HepG2 (cell line): ENCODE results near the gene SCMH1. TPM values are rescaled to one million over a fixed set of nuclear protein-coding genes. Genes with fewer than 3 reads are reported as not detected.

Experiments
- ATAC-seq: fragments of 200-7000 bp; cut with Tn5 transposase; 3 replicates; pipeline ENCODE4 v1.9.1; 2020; ENCODE audit warnings: mild to moderate bottlenecking, moderate library complexity
- BruUV-seq: library from RNA; stranded (reverse); fragments of 400-500 nt; replicated peaks from 2 replicates; lab custom pipeline; 2021; lab: Mats Ljungman, UMichigan
- CTCF ChIA-PET: fragments of 300-600 bp; formaldehyde crosslinking; extraction: SDS; loops from one replicate; lab custom pipeline; 2021; ENCODE audit warnings: low total read pairs, inconsistent platforms, low intra/inter-chr PET ratio; lab: Yijun Ruan, JAX
- POLR2A ChIA-PET: fragments of 350-600 bp; sonication (Branson Sonifier 250); formaldehyde crosslinking; loops from one replicate; lab custom pipeline; 2020; ENCODE audit warnings: antibody characterized with exemption, inconsistent platforms; lab: Yijun Ruan, JAX
- DNase-seq: peaks from one replicate; pipeline ENCODE4 v3.0.0-alpha.2; 2015; ENCODE audit warnings: low spot score
- FAIRE-seq: peaks from 3 replicates; lab custom pipeline; 2011; peaks lifted over from hg19 to GRCh38; lab: Jason Lieb, UNC
- H2AFZ ChIP-seq: one replicate; pipeline ENCODE4 v1.6.1; 2011; ENCODE audit warnings: low read length, inconsistent platforms
- H3K27ac ChIP-seq: fragments of 300-600 bp; 3 replicates; pipeline ENCODE4 v1.8.0; 2011; ENCODE audit warnings: mixed run types, mild to moderate bottlenecking, mixed read lengths, low read length, inconsistent platforms; ENCODE audit not compliant: insufficient read depth; ENCODE audit errors: extremely low read length
- H3K27me3 ChIP-seq, 2 experiments: fragments of 200-600 bp in 1 of 2; 2 replicates in 1 of 2; 3 replicates in 1 of 2; pipeline versions ENCODE4 v1.6.0 to v1.8.0; 2011; ENCODE audit warnings: low read length in 2 of 2, mild to moderate bottlenecking in 2 of 2, moderate library complexity in 2 of 2, inconsistent platforms in 1 of 2; ENCODE audit not compliant: insufficient read depth in 2 of 2, control insufficient read depth in 1 of 2
- H3K36me3 ChIP-seq, 2 experiments: fragments of 200-600 bp in 1 of 2; replicated peaks in 1 of 2; 2 replicates in 1 of 2; 3 replicates in 1 of 2; pipeline versions ENCODE4 v1.5.1 to v1.8.0; 2011; ENCODE audit warnings: low read length in 2 of 2, inconsistent platforms in 1 of 2; ENCODE audit not compliant: insufficient read depth in 2 of 2, control insufficient read depth in 1 of 2
- H3K4me1 ChIP-seq: 2 replicates; pipeline ENCODE4 v1.5.1; 2012; ENCODE audit warnings: low read length, inconsistent platforms; ENCODE audit not compliant: insufficient read depth
- H3K4me2 ChIP-seq: 2 replicates; pipeline ENCODE4 v1.6.0; 2011; ENCODE audit warnings: low read depth, low read length, inconsistent platforms
- H3K4me3 ChIP-seq, 3 experiments: fragments of 200-600 bp in 1 of 3; sonication (generic), shearing (Covaris generic) in 1 of 3; replicated peaks in 1 of 3; 2 replicates each; pipeline ENCODE4 v1.5.1; 2011 to 2016; ENCODE audit warnings: low read length in 3 of 3, inconsistent platforms in 2 of 3, low read depth in 2 of 3, mild to moderate bottlenecking in 2 of 3, control low read depth in 1 of 3, mixed read lengths in 1 of 3; ENCODE audit not compliant: insufficient read depth in 1 of 3
- H3K79me2 ChIP-seq: one replicate; pipeline ENCODE4 v1.6.1; 2011; ENCODE audit warnings: low read length, inconsistent platforms; ENCODE audit not compliant: insufficient read depth
- H3K9ac ChIP-seq: 2 replicates; pipeline ENCODE4 v1.6.0; 2011; ENCODE audit warnings: mild to moderate bottlenecking, low read depth, low read length, inconsistent platforms; ENCODE audit not compliant: insufficient read depth
- H3K9me3 ChIP-seq: 2 replicates; pipeline ENCODE4 v1.5.1; 2012; ENCODE audit warnings: mild to moderate bottlenecking, low read length
- H4K20me1 ChIP-seq: 2 replicates; pipeline ENCODE4 v1.6.0; 2011; ENCODE audit warnings: inconsistent platforms, mild to moderate bottlenecking, low read length, moderate library complexity; ENCODE audit not compliant: insufficient read depth
- POLR2A ChIP-seq, 2 experiments: IDR thresholded peaks; 2 replicates each; pipeline ENCODE4 v1.6.1; 2011; ENCODE audit warnings: low read depth in 2 of 2, low read length in 2 of 2, mild to moderate bottlenecking in 1 of 2, moderate library complexity in 1 of 2; ENCODE audit not compliant: insufficient read depth in 1 of 2
- POLR2G ChIP-seq: fragments of 200-400 bp; formaldehyde crosslinking; IDR thresholded peaks from 2 replicates; pipeline ENCODE4 v1.6.1; 2018; ENCODE audit warnings: mild to moderate bottlenecking, low read depth, low read length, moderate library complexity
- RBM22 ChIP-seq: fragments of 200-400 bp; formaldehyde crosslinking; optimal IDR thresholded peaks from 2 replicates; pipeline ENCODE3; 2017; ENCODE audit warnings: mild to moderate bottlenecking, low read length, moderate library complexity
- SOX13 ChIP-seq, 3 experiments: fragments of 450-650 bp in 1 of 3; sonication (generic) in 1 of 3; formaldehyde crosslinking in 1 of 3; IDR thresholded peaks in 2 of 3; conservative IDR thresholded peaks in 1 of 3; 2 replicates each; pipeline versions ENCODE4 v1.5.0 to v1.6.1; 2016 to 2020; ENCODE audit warnings: antibody characterized with exemption in 1 of 3, mild to moderate bottlenecking in 1 of 3, missing compliant biosample characterization in 1 of 3, missing genetic modification reagents in 1 of 3, moderate library complexity in 1 of 3
- TEAD3 ChIP-seq: optimal IDR thresholded peaks from 2 replicates; pipeline ENCODE3; 2016; ENCODE audit warnings: borderline replicate concordance
- ZNF260 ChIP-seq: sonication (generic); formaldehyde crosslinking; IDR thresholded peaks from 2 replicates; pipeline ENCODE4 v1.4.0; 2020; ENCODE audit warnings: missing genetic modification reagents, low read depth, mild to moderate bottlenecking, borderline replicate concordance
- ZNF615 ChIP-seq: sonication (generic); formaldehyde crosslinking; IDR thresholded peaks from 2 replicates; pipeline ENCODE4 v1.5.0; 2020; ENCODE audit warnings: mild to moderate bottlenecking, missing genetic modification reagents, borderline replicate concordance
- WGBS: methylation state at CpG from one replicate; pipeline ENCODE4 v1.1.6; 2017; ENCODE audit warnings: low lambda C conversion rate; 5-methylcytosine and 5-hydroxymethylcytosine counted together
- in situ Hi-C: cut with HindIII; loops from 2 replicates; pipeline ENCODE4 v1.10.0; 2017; ENCODE audit warnings: low pct_unique_long_range_greater_than_20kb; ENCODE audit not compliant: extremely low pct_ligation_motif_present
- intact Hi-C: fragments of 100-400 bp; cut with micrococcal nuclease; formaldehyde crosslinking; loops from one replicate; pipeline ENCODE4 v1.10.0; 2022; ENCODE audit not compliant: unreplicated experiment
- polyA plus RNA-seq, 8 experiments: library from polyadenylated mRNA; depleted of rRNA in 3 of 8; stranded (reverse) in 7 of 8; unstranded in 1 of 8; fragments of >200 nt; fragmentation: Illumina TruSeq in 4 of 8; extraction: Trizol in 4 of 8; gene quantifications; 2 replicates each; pipeline versions ENCODE4 v1.2.1 to v1.2.3, GENCODE V29; 2011 to 2016; ENCODE audit warnings: low read depth in 4 of 8, missing spikeins in 1 of 8, mixed read lengths in 1 of 8; ENCODE audit not compliant: insufficient read depth in 1 of 8
- total RNA-seq, 5 experiments: library from RNA; depleted of rRNA; stranded (reverse); fragments of >200 nt; fragmentation: Illumina TruSeq; extraction: Trizol; gene quantifications; 2 replicates each; pipeline ENCODE4 v1.2.3, GENCODE V29; 2016; ENCODE audit warnings: low read depth in 1 of 5
- TF ChIP-seq, protein P1 (sequence below): sonication (generic); formaldehyde crosslinking; IDR thresholded peaks from 2 replicates; pipeline ENCODE4 v1.4.0; 2020; ENCODE audit warnings: missing genetic modification reagents

Gene SCMH1
- total and polyA plus RNA-seq, 2 of the 13 experiments (the other 11 are each of a cell fraction or from before 2014, with no cell fraction given): 41.8 to 52.6 TPM

DNA sequence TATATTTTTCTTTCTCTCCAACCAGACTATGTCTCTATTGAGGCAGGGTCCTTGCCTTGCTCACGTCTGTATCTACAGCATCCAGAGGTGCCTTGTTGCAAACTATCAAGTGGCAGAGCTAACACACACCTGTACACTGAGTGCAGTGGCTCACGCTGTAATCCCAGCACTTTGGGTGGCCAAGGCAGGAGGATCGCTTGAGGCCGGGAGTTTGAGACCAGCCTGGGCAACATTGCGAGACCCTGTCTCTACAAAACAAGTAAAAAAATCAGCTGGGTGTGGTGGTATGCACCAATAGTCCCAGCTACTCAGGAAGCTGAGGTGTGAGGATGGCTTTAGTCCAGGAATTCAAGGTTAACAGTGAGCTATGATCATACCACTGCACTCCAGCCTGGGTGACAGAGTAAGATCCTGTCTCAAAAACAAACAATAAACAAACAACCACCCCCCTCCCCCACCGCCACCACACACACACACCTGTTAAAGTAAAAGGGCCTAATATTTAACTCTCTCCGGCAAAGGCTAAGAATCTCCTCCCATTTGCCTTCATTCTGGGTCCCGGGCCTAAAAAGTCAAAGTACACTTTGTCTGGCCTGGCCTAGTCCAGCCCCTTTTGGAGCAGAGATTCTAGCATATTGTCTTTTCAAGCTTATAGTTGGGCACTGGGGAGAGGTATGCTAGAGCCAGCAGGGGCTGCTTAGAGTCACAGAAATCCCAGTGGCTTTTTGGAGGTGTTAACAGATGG is 211.1 kb downstream of the SCMH1 start (continued):
- TF ChIP-seq, protein P1, sequence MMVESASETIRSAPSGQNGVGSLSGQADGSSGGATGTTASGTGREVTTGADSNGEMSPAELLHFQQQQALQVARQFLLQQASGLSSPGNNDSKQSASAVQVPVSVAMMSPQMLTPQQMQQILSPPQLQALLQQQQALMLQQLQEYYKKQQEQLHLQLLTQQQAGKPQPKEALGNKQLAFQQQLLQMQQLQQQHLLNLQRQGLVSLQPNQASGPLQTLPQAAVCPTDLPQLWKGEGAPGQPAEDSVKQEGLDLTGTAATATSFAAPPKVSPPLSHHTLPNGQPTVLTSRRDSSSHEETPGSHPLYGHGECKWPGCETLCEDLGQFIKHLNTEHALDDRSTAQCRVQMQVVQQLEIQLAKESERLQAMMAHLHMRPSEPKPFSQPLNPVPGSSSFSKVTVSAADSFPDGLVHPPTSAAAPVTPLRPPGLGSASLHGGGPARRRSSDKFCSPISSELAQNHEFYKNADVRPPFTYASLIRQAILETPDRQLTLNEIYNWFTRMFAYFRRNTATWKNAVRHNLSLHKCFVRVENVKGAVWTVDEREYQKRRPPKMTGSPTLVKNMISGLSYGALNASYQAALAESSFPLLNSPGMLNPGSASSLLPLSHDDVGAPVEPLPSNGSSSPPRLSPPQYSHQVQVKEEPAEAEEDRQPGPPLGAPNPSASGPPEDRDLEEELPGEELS (CRISPR knock-in tag): peak; percentile 81
- TF ChIP-seq SOX13 (IDR thresholded peaks at IDR 0.05) (no peak), SOX13 (CRISPR knock-in tag; conservative IDR thresholded peaks at IDR 0.05 in 1 of 2, IDR thresholded peaks at IDR 0.05 in 1 of 2) (peak in 1 of 2 experiments; percentile 24; a peak in 1 of 4 replicates), TEAD3 (CRISPR knock-in tag) (peak; percentile 54)
- TF ChIP-seq, all 625 proteins: peak for 14

DNA sequence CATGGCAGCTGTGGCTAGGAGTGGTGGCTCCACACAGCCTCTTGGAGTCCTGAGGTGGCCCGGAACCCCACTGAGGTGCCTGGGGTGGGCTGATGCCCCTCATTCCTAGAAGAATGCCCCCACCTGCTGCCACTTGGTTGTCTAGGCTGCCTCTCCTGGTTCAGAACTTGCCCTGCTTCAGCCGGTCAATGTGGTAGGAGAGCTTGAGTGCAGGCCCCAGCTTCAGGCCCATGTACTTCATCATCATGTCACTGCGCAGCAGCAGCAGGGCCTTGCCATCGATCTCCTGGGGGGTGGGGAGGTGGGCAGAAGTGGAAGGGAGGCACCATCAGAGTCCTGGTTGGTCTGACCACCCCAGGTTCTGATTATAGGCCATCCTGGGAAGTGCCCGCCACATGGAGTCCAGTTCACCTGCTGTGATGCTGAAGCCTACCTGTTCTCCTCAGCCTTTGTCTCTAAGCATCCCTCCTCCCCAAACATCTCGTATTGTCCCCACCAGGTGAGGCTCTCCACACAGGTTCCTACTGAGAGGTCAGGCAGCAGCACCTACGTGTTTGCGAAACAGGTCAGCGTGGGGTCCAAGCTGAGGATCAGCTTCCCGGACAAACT is 214.0 kb downstream of the SCMH1 start:
- H2AFZ ChIP-seq: no peak overlapping the region
- no peak overlapping the region for H3K27ac ChIP-seq
- intact Hi-C loops (no loop called here), in situ Hi-C loops (no loop called here)
- H4K20me1 ChIP-seq: no peaks in the 10 kb centered on the region; the same call in 1 of the 2 replicates
- no peaks in the 10 kb centered on the region for H3K79me2 ChIP-seq
- FAIRE-seq: no peak
- ATAC-seq: no peak
- peaks cover 23% of the 10 kb centered on the region for H3K4me1 ChIP-seq
- H3K9me3 ChIP-seq: no peaks in the 10 kb centered on the region
- CTCF ChIA-PET: no interaction called here
- H3K4me2 ChIP-seq: no peak overlapping the region
- H3K36me3 ChIP-seq: peaks cover 11 to 28% of the 10 kb centered on the region in 2 experiments
- POLR2A ChIA-PET: no interaction called here
- no peaks in the 10 kb centered on the region for H3K27me3 ChIP-seq
- no TSS peak for BruUV-seq
- peak in 1 of 2 experiments; percentile 17; a peak in 1 of 4 replicates for TF ChIP-seq POLR2A (IDR thresholded peaks at IDR 0.05; ENCODE audit: insufficient read depth in 1 of 2, low read depth in 2 of 2, low read length in 2 of 2)
- TF ChIP-seq ZNF260 (CRISPR knock-in tag): no peak
- peak; percentile 27; the same call in 1 of the 2 replicates for TF ChIP-seq POLR2G
- peak; percentile 61 for TF ChIP-seq RBM22
- TF ChIP-seq ZNF615 (CRISPR knock-in tag): no peak
- H3K9ac ChIP-seq: no peak overlapping the region
- H3K4me3 ChIP-seq: no peak overlapping the region
- WGBS: 98% methylated on average over 5 of the region's 10 CpGs
- no peak for DNase-seq
